AG04450 (cell line): ENCODE data around the gene FNDC3B. TPM values are rescaled to one million over a fixed set of nuclear protein-coding genes. Genes with fewer than 3 reads are reported as not detected.

Experiments
- CTCF ChIA-PET: fragments of 300-600, 350-600 bp; formaldehyde crosslinking; extraction: SDS; loops from one replicate; lab custom pipeline; 2022; ENCODE audit warnings: antibody characterized with exemption, inconsistent platforms; lab: Charles Lee
- POLR2A ChIA-PET: fragments of 350-600 bp; formaldehyde crosslinking; extraction: SDS; loops from one replicate; lab custom pipeline; 2021; ENCODE audit warnings: antibody characterized with exemption, inconsistent platforms; lab: Yijun Ruan, JAX
- DNase-seq: peaks from one replicate; pipeline ENCODE4 v3.0.0-alpha.2; 2011; ENCODE audit warnings: low read depth, low spot score
- H3K27ac ChIP-seq: one replicate; pipeline ENCODE4 v1.5.1; 2012; ENCODE audit warnings: low read depth, low read length, control low read depth
- H3K27me3 ChIP-seq: one replicate; pipeline ENCODE4 v1.6.0; 2012; ENCODE audit warnings: low read length; ENCODE audit not compliant: control insufficient read depth, insufficient read depth
- H3K4me3 ChIP-seq: 2 replicates; pipeline ENCODE4 v1.5.1; 2011; ENCODE audit warnings: mild to moderate bottlenecking, low read depth, low read length, control low read depth
- H3K9me3 ChIP-seq: 2 replicates; pipeline ENCODE4 v1.5.1; 2012; ENCODE audit warnings: low read length; ENCODE audit not compliant: control insufficient read depth, insufficient read depth
- CTCF ChIP-seq: IDR thresholded peaks from 2 replicates; pipeline ENCODE4 v1.5.1; 2011; ENCODE audit warnings: low read depth, low read length, control low read depth, inconsistent platforms
- polyA plus RNA-seq: library from polyadenylated mRNA; depleted of rRNA; stranded (reverse); fragments of >200 nt; gene quantifications from 2 replicates; pipeline ENCODE4 v1.2.3, GENCODE V29; 2011

FNDC3B gene
- polyA plus RNA-seq, 1 experiment = 39.5 TPM

GRCh38 chr3:172309741-172310427, 270.5 kb downstream of the FNDC3B start:
- Histone ChIP-seq H3K27ac (no peak overlapping the region), H3K4me3 (no peak overlapping the region), H3K27me3 (no peaks in the 10 kb centered on the region), H3K9me3 (no peaks in the 10 kb centered on the region)
- ChIA-PET POLR2A (interaction anchor here (0.5 kb wide), 1 partner anchor 24 kb away, joined by 3 read pairs; no protein-coding TSS in a partner anchor), CTCF (interaction anchor here (1.3 kb wide), 1 partner anchor 23 kb away, joined by 3 read pairs; no protein-coding TSS in a partner anchor)
- TF ChIP-seq CTCF = no peak
- DNase-seq = no peak

- H3K27ac ChIP-seq = no peak overlapping the region
- no peak for TF ChIP-seq CTCF
- ChIA-PET POLR2A (interaction anchor here (0.5 kb wide), 1 partner anchor 24 kb away, joined by 3 read pairs; no protein-coding TSS in a partner anchor), CTCF (interaction anchor here (1.3 kb wide), 1 partner anchor 22 kb away, joined by 3 read pairs; no protein-coding TSS in a partner anchor)
- H3K9me3 ChIP-seq = no peaks in the 10 kb centered on the region
- H3K27me3 ChIP-seq = no peaks in the 10 kb centered on the region
- no peak overlapping the region for H3K4me3 ChIP-seq
- DNase-seq = no peak
Observed at GRCh38 chr3:172310428-172310760, 271.0 kb downstream of the FNDC3B start.

- no peaks in the 10 kb centered on the region for H3K9me3 ChIP-seq
- ChIA-PET CTCF (no interaction called here), POLR2A (no interaction called here)
- no peak for DNase-seq
- no peak overlapping the region for H3K27ac ChIP-seq
- H3K4me3 ChIP-seq = no peak overlapping the region
- H3K27me3 ChIP-seq = no peaks in the 10 kb centered on the region
- no peak for TF ChIP-seq CTCF
Observed at GRCh38 chr3:172311217-172311616, 271.8 kb downstream of the FNDC3B start.

- CTCF ChIA-PET = interaction anchor here (3.0 kb wide), 1 partner anchor 20 kb away, joined by 14 read pairs; no protein-coding TSS in a partner anchor
- no peak for DNase-seq
- Histone ChIP-seq H3K27ac (no peak overlapping the region), H3K9me3 (no peaks in the 10 kb centered on the region), H3K4me3 (no peak overlapping the region), H3K27me3 (no peaks in the 10 kb centered on the region)
- POLR2A ChIA-PET = interaction anchor here (0.7 kb wide), 1 partner anchor 10 kb away, joined by 5 read pairs; no protein-coding TSS in a partner anchor
- TF ChIP-seq CTCF = no peak
Observed at GRCh38 chr3:172312001-172312400, 272.6 kb downstream of the FNDC3B start.

GRCh38 chr3:172312711-172313110, 273.3 kb downstream of the FNDC3B start:
- ChIA-PET CTCF (interaction anchor here (3.0 kb wide), 1 partner anchor 20 kb away, joined by 14 read pairs; no protein-coding TSS in a partner anchor), POLR2A (no interaction called here)
- H3K27me3 ChIP-seq = no peaks in the 10 kb centered on the region
- TF ChIP-seq CTCF = no peak
- no peaks in the 10 kb centered on the region for H3K9me3 ChIP-seq
- DNase-seq = no peak
- no peak overlapping the region for H3K4me3 ChIP-seq
- no peak overlapping the region for H3K27ac ChIP-seq
